ENCODE measurements around the gene GFOD2.
"Not testable (repeated sequence)": the region's sequence is repeated elsewhere in the genome, so short reads cannot be mapped to it uniquely, and the experiment has no call there.

Gene GFOD2, protein sequence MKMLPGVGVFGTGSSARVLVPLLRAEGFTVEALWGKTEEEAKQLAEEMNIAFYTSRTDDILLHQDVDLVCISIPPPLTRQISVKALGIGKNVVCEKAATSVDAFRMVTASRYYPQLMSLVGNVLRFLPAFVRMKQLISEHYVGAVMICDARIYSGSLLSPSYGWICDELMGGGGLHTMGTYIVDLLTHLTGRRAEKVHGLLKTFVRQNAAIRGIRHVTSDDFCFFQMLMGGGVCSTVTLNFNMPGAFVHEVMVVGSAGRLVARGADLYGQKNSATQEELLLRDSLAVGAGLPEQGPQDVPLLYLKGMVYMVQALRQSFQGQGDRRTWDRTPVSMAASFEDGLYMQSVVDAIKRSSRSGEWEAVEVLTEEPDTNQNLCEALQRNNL

DNA sequence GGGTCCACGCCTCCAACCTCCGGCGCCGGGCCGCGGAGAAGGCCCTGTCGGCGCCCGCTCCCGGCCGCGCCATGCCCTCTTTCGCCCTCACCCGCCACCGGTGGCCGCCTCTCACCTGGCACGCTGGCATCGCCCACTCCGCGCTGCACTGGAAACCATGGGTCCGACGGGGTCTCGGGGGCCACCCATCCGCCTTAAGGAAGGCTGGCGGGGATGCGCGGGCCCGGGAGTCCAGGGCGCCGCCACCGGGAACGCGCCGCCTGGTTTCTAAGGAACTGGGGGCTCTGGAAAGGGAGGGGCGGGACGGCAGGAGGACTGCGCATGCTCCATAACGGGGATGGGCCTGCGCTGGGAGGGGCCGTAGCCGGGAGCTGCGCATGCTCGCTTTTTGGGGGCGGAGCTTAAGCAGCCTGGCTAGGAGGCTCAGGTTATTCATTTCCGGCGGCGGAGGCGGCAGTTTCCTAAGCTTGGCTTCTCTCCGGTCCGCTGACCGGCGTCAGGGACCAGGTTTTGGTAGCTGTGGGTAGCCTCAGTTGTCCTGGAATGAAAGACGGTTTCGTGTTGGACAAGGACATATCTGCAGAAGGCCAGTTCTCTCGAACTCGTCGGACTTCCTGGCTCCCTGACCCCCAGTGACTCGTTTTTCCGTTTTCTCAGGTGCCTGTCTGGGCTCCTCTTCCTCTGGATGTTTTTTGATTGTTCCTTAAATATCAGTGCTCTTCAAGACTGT lies at the start of gene GFOD2:
Gene GFOD2, minus strand, starts transcription at position 269 of the 730 bp plus-strand sequence. CDS start 33,601 bp downstream, outside the sequence.
- peak; percentile 100 for DNase-seq

DNA sequence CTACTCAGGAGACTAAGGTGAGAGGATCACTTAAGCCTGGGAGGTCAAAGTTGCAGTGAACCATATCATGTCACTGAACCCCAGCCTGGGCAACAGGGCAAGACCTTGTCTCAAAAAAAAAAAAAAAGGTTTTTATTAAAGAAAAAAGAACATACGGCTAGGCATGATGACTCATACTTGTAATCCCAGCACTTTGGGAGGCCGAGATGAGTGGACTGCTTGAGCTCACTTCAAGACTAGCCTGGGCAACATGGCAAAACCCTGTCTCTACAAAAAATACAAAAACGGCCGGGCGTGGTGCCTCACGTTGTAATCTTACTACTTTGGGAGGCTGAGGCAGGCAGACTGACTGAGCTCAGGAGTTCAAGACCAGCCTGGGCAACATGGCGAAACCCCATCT lies 48.8 kb upstream of the GFOD2 start:
- DNase-seq: no peak

DNA sequence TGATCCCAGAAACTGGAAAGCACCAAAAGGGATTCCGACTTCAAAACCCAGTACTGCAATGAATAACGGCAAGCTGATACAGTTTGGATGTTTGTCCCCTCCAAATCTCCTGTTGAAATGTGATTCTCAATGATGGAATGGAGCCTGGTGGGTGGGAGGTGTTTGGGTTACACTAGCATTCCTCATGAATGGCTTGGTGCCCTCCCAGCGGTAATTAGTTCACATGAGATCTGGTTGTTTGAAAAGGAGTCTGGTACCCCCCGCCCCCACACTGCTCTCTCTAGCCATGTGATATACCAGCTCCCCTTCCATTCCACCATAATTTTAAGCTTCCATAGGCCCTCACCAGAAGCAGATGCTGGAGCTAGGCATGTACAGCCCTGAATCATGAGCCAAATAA lies 47.2 kb upstream of the GFOD2 start:
- DNase-seq: no peak

DNA sequence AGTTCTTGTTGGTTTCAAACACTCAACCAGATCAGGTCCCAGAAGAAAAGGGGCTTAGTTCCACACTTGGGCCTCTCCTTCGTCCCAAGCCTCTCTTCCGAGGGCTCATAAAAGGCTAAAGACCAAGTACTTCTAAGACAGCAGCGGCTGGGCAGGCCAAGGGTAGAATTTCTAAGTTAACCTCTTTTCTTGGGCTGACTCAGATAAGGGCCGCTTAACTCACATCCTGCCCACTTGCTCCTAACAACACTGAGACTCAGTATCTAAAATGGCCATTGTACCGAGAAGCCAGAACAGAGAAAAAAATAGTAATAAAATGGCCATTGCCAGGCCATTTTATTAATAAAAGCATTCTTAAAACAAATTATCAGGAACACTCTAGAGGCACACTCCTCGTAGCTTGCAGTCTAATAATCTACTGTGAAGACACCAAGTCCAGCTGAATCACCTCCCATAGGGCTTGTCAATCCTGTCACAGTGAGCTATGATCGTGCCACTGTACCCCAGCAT lies 45.1 kb upstream of the GFOD2 start:
- no peak for DNase-seq

- DNase-seq: no peak
Measured at GRCh38 chr16:67763066-67763465, 44.0 kb upstream of the GFOD2 start.

- no peak for DNase-seq
Measured at GRCh38 chr16:67762385-67762784, 43.3 kb upstream of the GFOD2 start.

DNA sequence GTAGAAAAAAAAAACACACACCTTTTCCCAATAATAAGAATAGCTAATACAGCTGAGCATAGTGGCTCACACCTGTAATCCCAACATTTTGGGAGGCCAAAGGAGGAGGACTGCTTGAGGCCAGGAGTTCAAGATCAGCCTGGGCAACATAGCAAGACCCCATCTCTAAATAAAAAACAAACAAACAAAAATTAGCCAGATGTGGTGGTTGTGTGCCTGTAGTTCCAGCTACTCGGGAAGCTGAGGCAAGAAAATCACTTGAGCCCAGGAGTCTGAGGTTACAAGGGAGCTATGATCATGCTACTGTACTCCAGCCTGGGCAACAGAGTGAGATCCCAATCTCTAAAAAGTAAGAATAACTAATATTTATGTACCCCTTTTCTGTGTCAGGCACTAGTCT lies 42.8 kb upstream of the GFOD2 start:
- no peak for DNase-seq

DNA sequence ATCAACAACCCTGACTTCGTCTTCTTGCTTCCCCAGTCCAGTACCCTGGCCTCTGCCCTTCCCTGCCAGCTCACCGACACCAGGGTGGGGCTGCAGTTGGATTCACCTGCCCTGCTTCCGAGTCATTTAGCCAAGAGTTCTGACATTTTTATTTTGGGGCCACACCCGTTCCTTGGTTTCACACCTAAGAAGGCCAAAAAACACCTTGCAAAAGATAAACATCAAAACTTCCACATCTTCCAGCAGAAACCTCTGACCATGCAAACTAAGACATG lies 41.8 kb upstream of the GFOD2 start:
- no peak for DNase-seq

- no peak for DNase-seq
Measured at GRCh38 chr16:67760206-67760955, 41.3 kb upstream of the GFOD2 start.

GRCh38 chr16:67758966-67759365 lies 39.9 kb upstream of the GFOD2 start:
- no peak for DNase-seq

- DNase-seq: no peak
Measured at GRCh38 chr16:67758006-67758405, 38.9 kb upstream of the GFOD2 start.

DNA sequence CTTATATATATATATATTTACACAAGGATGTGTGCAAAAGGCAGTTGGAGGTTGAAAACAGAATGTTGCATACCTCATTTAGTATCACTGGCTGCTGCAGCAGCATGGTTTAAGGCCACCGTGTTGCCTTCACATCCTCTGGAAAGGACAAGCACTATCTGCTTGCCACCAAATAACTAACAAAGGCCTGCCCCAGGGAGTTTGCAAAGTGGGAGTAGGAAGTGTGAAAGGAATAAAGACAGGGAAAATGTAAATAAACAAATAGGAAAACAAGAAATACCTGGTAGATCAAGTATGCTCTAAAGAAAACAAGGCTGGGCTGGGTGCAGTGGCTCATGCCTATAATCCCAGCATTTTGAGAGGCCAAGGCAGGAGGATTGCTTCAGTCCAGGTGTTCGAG lies 33.5 kb upstream of the GFOD2 start:
- no peak for DNase-seq

DNA sequence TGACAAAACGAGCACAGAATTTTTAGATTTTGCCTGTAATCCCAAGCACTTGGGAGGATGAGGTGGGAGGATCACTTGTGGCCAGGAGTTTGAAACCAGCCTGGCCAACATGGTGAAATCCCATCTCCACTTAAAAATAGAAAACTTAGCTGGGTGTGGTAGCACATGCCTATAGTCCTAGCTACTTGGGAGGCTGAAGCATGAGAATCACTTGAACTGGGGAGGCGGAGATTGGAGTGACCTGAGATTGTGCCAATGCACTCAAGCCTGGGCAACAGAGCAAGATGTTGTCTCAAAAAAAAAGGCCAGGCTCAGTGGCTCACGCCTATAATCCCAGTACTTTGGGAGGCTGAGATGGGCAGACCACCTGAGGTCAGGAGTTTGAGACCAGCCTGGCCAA lies 32.2 kb upstream of the GFOD2 start:
- DNase-seq: not testable (repeated sequence)

GRCh38 chr16:67750466-67750865 lies 31.4 kb upstream of the GFOD2 start:
- no peak for DNase-seq

GRCh38 chr16:67749436-67750078 lies 30.4 kb upstream of the GFOD2 start:
- no peak for DNase-seq

- DNase-seq: no peak
Measured at GRCh38 chr16:67748834-67749233, 29.7 kb upstream of the GFOD2 start.

GRCh38 chr16:67746846-67747245 lies 27.7 kb upstream of the GFOD2 start:
- DNase-seq: no peak

- DNase-seq: no peak
Measured at GRCh38 chr16:67741118-67741517, 22.0 kb upstream of the GFOD2 start.

GRCh38 chr16:67740391-67740790 lies 21.3 kb upstream of the GFOD2 start:
- DNase-seq: no peak

- no peak for DNase-seq
Measured at GRCh38 chr16:67736858-67737257, 17.7 kb upstream of the GFOD2 start.

- DNase-seq: no peak
Measured at GRCh38 chr16:67734731-67735201, 15.7 kb upstream of the GFOD2 start.

DNA sequence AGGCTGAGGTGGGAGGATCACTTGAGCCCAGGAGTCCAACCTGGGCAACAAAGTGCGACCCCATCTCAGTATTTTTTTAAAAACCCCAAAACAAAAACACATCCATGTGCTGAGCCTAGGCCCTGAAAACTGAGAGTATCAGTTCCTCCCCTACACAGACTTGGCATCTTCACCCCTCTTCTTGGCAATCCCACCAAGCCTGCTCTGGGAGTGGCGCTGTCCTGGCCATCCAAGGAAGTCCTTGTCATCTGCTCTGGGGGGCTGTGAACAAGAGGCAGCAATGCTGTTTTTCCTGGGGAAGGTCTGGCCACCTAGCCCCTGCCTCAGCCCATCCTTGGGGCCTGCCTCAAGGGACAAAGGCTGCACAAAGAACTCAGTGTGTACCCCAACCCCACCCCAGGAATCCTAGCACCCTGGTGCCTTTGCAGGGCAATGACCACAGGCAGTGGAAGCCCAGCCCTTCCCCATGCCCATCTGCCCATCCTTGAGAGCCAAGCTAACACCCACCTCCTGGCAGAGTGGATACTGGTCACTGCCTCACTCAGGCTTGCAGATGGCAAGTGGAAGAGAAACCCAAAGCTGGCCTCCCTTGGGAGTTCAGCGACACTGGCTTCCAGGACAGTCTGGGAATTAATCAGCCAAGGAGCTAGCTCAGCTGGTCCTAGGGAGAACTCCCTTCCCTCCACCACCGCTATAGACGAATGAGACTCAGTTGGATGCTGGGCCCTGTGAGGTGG lies 14.8 kb upstream of the GFOD2 start:
- no peak for DNase-seq
